Prostate gland (tissue), 2 donors: ENCODE data around the gene TXNRD2.
"Not testable (repeated sequence)": the region's sequence is repeated elsewhere in the genome, so short reads cannot be mapped to it uniquely, and the experiment has no call there.

Source experiments
- POLR2A ChIP-seq: fragments of 450-650 bp; IDR thresholded peaks from one replicate; pipeline ENCODE4 v1.6.1; 2016; ENCODE audit warnings: antibody characterized with exemption, mild to moderate bottlenecking
- TF ChIP-seq, protein P1 (sequence below), 4 experiments: fragments of 200-600 bp in 2 of 4; fragments of 450-650 bp in 2 of 4; sonication (generic) in 2 of 4; IDR thresholded peaks; 1 replicate in 3 of 4; 2 replicates in 1 of 4; pipeline ENCODE4 v1.5.1; 2016 to 2019; ENCODE audit warnings: antibody characterized with exemption in 4 of 4, mild to moderate bottlenecking in 2 of 4, moderate library complexity in 2 of 4

DNA sequence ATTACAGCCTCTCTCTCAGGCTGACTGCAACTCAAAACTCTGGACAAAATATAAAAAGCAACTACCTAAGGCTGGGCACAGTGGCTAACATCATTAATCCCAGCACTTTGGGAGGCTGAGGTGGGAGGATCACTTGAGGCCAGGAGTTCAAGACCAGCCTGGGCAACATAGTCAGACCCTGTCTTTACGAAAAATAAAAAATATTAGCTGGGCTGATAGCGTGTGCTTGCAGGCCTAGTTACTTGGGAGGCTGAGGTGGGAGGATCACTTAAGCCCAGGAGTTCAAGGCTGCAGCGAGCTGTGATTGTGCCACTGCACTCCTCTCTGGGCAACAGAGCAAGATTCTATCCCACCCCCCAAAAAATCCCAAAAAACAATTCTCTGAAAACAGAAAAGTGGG lies 109.6 kb downstream of the TXNRD2 start:
- TF ChIP-seq POLR2A, result not testable (repeated sequence)
- TF ChIP-seq, protein P1, sequence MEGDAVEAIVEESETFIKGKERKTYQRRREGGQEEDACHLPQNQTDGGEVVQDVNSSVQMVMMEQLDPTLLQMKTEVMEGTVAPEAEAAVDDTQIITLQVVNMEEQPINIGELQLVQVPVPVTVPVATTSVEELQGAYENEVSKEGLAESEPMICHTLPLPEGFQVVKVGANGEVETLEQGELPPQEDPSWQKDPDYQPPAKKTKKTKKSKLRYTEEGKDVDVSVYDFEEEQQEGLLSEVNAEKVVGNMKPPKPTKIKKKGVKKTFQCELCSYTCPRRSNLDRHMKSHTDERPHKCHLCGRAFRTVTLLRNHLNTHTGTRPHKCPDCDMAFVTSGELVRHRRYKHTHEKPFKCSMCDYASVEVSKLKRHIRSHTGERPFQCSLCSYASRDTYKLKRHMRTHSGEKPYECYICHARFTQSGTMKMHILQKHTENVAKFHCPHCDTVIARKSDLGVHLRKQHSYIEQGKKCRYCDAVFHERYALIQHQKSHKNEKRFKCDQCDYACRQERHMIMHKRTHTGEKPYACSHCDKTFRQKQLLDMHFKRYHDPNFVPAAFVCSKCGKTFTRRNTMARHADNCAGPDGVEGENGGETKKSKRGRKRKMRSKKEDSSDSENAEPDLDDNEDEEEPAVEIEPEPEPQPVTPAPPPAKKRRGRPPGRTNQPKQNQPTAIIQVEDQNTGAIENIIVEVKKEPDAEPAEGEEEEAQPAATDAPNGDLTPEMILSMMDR (IDR thresholded peaks at IDR 0.05), result not testable (repeated sequence)
